HG03097 (cell line): Measurements from ENCODE around the gene OSBPL7.

ENCODE experiments used
- ATAC-seq: cut with Tn5 transposase; IDR thresholded peaks from one replicate; pipeline ENCODE4 v1.9.1; 2021; ENCODE audit not compliant: unreplicated experiment, low FRiP score

Gene OSBPL7, protein sequence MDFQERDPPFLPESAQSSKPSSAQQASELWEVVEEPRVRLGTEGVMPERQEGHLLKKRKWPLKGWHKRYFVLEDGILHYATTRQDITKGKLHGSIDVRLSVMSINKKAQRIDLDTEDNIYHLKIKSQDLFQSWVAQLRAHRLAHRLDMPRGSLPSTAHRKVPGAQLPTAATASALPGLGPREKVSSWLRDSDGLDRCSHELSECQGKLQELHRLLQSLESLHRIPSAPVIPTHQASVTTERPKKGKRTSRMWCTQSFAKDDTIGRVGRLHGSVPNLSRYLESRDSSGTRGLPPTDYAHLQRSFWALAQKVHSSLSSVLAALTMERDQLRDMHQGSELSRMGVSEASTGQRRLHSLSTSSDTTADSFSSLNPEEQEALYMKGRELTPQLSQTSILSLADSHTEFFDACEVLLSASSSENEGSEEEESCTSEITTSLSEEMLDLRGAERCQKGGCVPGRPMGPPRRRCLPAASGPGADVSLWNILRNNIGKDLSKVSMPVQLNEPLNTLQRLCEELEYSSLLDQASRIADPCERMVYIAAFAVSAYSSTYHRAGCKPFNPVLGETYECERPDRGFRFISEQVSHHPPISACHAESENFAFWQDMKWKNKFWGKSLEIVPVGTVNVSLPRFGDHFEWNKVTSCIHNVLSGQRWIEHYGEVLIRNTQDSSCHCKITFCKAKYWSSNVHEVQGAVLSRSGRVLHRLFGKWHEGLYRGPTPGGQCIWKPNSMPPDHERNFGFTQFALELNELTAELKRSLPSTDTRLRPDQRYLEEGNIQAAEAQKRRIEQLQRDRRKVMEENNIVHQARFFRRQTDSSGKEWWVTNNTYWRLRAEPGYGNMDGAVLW

DNA sequence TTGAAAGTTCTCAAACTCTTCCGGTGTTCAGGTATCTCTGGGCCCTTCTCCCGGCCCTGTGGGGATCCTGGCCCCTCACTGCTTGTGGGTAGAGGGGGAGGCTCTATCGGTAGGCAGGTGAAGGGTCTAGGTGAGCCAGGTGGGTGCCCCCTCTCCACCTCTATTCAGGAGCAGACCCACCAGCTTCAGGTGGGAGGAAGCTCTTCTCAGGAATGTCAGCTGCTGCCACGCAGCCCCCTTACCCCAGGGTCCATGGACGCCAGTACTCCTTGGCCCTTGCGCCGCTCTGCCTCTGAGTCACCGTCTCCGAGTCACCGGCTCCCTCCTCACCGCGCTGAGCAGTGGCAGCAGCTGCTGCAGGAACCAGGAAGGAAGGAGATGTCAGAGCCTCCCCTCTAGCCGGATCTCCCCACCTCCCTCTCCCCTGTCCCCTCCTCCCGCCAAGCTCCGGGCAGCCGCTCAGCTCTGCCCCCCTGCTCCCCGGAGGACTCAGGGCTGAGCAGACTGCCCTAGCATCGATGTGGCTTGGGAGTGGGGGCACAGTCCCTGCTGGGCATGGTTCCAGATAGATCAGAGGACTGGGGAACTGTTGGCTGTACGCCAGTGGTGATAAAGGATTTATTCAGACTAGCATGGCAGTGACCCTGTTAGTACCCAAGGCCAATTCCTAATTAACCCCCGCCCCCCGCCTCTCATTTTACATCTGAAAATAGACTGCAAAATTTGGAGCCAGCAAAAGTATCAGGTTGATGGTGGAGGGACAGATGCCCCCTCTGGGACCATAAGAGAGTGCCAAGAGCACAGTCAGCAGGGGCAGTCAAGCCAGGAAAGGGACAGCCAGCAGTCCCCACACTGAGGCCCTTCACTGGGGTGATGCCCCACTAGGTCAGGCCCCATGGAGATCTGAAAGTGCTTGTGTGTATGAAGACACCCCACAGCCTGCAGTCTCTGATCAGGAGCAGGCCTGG lies at the start of gene OSBPL7:
OSBPL7 (minus strand) TSS at position 371 of the 968 bp plus-strand sequence. CDS start 1,516 bp downstream, outside the sequence.
- peak; percentile 70 for ATAC-seq

DNA sequence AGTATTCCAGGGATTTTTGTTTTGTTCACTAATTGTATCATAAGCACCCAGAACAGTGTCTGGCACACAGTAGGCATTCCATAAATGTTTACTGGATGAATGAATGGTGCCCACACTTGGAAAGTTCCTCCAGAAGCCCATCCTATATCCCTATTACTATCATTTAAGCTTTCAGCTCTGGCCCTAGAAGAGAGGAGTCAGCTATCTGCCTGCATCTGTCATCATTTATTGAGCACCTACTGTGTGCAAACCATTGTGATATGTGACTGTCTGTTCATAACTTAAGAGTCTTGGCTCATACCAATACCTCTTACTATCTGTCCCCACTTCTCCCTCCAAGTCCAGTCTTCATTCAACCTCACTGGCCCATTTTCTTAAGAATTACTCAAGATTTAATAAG lies 49.5 kb upstream of the OSBPL7 start:
- no peak for ATAC-seq

DNA sequence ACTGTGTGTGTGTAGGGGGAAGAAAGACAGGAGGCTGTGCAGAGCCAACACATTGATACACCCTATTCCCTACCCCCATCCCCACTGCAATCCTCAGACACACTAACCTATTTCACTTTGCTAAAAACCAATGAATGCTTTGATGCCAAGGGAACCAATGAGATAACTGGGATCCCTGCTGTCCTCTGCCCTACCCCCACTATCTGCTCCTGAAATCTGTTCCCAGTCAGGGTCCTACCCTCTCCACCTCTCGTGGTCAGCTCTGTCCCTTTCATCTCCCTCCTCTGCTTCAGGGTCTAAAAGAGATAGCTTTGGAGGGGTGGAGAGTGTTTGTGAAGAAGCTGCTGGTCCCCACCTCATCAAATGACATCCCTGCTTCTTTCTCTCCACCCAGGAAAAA lies 48.5 kb upstream of the OSBPL7 start:
- ATAC-seq = no peak

DNA sequence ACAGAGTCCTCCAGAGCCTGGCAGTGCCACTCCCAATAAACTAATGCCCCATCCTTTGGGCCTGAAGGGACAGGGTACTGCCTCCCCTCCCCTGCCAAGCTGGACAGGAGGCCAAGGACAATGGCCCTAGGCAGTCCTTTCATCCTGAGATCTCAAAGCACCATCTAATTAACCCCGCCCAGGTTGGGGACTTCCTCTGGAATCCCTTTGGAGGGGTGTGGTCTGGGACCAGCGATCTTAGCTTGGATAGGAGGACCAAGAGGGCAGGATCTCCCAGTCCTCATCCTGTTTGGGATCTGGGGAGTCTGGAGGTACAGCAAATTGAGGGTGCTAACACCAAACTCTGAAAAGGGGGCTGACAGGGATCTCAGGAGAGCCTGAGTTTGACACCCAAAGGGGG lies 47.5 kb upstream of the OSBPL7 start:
- no peak for ATAC-seq

DNA sequence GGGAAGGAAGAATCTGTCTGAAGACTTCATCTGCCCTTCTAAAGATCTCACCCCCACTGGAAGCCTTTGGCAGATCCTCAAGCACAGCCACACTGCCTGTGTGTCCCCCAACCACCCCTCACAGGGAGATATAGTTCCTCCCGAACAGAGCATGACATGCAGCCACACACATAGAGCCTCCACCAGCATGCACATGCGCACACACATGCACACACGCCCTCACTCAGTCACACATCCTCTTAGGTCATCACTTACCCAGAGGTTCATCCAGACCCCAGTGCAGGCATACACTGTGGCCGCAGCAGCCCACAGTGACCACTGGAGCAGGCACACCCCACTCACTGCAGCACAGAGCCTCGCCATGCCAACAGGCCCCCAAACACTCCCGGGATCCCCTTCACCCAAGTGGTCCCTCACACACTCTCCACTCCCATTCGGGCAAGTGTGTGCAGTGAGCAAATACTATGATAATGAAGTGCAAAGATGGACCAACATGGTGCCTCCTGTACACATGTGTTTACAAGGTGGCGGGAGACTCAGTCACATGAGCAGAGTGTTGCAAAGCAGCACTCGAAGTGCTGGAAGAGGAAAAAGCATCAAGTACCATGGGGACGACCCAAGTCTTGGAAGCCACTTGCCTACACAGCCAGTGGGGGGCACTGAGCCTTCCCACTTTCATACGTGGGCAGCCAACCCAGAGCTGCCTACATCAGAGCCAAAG lies 46.4 kb upstream of the OSBPL7 start:
- no peak for ATAC-seq

DNA sequence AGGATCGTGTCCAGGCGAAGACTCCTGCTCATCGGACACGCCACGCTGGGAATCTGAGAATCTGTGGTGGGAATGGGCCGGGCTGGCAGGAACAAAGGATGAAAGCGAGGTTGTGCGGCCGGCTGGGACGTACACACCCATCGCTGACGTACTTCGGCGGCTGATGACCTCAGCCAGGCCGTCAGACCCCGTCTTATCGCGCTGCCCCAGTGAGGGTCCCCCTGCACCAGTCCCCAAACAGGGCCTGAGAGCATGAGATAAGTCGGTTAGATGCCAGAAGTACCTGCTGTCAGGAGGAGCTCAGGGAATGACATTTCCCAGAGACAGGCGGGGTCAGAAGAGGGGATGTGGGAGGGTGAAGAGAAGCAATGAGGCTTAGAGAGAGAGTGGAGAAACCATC lies 45.3 kb upstream of the OSBPL7 start:
- ATAC-seq = no peak

DNA sequence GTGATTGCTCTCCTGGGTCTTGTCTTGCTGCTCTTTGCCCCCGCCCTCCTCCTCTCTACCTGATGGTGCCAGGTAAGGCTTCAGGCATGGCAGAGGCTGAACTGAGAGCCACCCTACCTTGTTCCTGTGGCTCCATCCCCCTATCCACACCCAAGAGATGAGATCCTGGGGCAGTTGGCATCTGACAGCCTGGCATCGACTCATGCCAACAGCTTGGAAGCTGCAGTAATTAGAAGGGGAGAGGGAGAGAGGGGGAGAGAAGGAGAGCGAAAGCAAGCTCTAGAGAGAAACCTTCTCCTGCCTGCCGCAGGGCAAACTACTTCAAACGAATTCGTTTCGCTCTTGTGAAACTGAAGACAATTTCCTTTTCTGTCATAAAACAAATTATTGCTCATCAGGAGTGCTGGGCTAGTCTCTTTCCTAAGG lies 43.2 kb upstream of the OSBPL7 start:
- no peak for ATAC-seq

DNA sequence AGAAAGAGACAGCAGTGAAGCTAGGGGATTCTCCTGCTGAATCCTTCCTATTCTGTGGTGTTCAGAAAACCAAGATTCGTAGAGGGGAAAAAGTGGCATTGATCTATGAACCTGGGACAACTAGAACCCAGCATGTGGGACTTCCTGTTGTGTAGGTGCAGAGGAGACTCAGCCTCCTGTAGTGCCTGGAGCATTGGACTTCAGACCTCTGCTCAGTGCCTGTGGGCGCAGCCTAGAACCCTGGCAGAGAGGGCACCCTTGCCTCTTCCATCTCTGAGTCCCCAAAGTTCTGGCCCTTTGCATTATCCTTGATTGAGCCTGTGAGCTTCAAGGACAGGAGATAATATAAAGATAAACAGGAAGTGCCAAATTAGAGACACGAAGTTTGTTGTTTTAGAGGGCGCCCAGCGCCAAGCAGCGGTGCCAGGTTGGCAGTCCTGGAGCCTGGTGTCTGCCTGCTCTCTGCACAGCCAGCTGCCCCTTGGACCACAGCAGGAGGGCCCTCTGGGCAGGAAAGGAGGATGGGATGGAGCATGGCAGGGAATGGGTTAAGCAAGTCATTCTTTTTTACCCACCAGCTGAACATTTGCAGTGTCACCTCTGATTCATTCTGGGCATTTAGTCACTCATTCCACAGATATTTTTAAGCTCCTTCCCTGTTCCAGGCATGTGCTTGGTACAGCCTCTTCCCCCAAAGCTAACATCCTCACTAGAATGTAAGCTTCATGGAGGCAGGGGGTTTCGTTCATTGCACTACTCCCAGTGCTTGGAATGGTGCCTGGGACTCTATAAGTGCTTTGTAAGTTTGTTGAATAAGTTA lies 41.2 kb upstream of the OSBPL7 start:
- no peak for ATAC-seq

DNA sequence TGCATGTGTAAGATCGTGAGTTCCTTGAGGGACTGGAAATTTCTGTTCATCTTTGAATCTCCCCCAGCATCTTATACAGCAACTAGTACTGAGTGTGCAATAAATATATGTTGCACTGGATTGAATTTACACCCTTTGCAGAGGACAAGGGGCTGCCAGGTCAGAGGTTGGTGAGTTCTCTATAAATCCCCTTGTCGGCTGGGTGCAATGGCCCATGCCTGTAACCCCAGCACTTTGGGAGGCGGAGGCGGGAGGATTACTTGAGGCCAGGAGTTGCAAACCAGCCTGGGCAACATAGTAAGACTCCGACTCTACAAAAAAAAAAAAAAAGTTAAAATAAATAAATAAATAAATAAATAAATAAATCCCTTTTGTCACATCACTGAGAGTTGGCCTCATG lies 38.8 kb upstream of the OSBPL7 start:
- no peak for ATAC-seq

DNA sequence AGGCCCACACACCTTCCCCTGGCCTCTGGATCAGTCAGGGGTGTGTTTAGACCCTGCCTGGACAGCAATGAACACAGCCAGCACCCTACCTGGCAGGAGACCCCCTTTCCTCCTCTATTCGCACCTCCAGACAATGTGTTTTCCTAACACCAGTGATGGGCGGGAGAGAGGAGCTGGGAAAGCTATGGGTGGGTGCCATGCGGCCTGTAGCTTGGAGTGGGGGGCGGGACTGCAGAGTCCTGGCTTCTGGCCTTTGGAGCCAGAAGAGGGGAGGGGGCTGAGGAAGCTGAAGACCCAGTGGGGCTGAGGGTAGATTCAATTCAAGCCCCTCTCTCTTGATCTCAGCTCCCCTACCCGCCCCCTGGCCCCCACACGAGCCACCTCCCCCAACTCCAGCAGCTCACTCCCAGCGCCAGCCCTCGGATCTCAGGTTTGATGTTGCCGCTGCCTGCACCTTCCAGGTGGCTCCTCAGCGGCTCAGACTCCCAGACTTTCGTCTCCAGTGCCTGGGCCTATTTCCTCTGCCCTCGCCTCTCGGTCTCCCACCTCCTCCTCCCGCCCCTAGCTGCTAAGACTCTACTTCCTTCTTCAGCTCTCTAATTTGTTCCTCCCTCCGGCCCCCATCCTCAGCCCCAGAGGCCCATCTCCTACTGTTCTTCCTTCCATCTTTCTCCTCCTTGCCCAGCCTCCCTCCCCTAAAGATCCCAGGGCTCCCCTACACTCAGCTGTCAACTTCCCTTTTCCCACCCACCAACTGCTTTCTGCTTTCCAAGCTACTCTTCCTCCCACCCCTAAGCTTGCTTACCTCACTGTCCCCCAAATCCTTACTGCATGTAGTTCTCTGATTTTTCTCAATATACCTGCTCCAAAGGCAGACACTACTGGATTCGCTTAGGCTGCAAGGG lies 36.2 kb upstream of the OSBPL7 start:
- ATAC-seq = no peak

DNA sequence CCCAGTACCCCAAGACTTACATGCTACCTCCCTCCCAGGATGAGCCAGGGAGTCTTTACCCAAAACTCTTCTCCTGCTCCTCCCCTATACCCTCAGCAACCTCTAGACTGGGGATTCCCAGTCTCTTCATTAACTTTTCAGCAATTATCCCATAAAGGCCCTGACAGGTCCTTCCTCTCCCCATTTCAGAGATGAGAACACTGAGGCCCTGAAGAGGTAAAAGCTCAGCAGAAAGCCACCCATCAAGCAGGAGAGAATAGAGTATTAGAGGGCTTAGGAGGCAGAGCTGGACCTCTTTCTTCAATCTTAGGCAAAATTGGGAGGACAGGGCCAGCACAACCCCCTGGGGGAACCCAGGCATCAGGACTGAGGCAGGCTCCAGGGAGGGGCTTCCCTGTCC lies 35.2 kb upstream of the OSBPL7 start:
- ATAC-seq = no peak

DNA sequence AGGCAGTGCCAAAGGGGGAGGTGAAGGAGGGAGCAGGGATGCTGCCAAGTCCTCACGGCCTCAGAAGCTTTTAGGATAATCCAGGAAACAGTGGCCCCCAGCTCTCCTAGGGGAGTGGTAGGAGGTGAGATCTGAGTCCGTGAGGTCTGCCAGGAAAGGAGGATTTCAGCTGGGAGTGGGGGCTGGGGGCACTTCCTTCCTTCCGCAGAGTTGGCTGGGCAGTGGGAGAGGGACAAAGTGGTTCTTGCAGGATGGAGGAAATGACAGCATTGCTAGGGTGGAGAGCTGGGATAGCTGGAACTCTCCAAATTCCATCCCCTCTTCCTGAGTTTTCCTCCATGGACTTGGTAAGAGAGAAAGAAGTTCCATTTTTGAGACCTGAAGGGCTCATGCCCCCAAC lies 34.1 kb upstream of the OSBPL7 start:
- ATAC-seq = no peak

DNA sequence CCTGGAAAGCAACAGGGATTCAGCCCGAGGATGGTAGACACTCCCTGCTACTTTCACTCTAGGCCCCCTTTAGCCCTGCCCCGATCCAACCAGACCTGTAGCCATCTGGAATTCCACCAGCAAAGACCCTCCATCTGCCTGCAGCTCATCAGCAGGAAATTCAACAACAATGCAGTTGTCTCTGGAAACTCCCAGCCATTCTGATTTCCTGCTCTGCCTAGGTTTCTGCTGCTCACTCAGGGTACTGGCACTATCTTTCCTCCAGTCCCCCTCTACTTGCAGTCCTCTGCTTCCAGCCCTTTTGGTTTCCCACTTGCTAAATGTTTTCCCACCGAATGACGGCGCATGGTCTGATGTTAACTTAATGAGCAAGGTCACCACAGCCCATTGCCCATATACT lies 32.0 kb upstream of the OSBPL7 start:
- no peak for ATAC-seq

DNA sequence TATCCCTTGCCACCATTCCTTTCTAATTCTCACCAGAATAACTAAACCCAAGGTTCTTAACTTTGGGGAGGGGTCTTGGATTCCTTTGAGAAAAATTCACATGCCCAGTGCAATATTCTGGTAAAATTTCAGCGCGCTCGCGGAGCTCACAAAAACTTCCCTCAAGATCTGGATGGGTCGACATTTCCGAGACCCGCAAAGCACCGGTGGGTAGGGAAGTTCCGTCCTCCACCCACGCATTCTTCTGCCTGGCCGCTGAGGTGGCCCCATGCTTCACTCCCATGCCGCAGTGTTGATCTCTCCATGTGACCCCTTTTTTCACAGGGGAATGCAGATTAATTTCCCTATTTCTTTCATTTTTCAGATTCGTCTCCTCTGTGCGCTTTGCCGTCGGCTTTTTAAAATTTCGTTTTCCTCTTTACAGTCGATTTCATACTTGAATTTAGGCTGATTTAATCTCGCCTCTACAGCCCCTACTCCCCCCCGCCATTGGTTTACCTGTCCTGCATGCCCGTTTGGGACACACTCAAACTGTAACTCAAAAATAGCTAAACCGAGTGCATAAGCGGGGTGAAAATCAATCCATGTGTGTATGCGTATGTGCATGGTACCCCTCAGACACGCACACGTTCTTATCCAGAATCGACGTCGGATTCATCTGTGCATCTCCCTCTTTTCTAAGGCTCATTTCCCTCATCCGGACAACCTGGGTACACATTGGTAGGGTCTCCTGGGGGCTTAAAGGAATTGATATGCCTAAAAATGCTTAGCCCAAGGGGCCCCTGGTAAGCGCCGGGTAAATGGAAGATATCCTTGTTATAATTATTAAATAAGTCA lies 30.7 kb upstream of the OSBPL7 start:
- no peak for ATAC-seq

DNA sequence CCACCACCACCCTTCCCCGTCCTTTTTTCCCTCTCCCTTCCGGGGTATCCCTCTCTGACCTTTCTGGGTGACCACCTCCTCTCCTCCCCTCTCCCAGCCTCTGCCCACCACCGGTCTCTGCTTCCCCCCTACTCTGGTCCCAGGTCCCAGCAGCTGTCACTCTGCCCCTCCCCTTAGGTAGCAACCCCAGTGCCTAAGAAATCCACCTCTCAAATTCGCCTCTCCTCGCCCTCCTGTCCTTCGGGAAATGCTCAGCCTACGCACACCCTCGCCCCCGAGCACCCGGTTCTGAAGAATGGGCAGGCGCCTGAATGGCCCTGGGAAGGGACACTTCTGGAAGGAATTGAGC lies 30.1 kb upstream of the OSBPL7 start:
- ATAC-seq = no peak

DNA sequence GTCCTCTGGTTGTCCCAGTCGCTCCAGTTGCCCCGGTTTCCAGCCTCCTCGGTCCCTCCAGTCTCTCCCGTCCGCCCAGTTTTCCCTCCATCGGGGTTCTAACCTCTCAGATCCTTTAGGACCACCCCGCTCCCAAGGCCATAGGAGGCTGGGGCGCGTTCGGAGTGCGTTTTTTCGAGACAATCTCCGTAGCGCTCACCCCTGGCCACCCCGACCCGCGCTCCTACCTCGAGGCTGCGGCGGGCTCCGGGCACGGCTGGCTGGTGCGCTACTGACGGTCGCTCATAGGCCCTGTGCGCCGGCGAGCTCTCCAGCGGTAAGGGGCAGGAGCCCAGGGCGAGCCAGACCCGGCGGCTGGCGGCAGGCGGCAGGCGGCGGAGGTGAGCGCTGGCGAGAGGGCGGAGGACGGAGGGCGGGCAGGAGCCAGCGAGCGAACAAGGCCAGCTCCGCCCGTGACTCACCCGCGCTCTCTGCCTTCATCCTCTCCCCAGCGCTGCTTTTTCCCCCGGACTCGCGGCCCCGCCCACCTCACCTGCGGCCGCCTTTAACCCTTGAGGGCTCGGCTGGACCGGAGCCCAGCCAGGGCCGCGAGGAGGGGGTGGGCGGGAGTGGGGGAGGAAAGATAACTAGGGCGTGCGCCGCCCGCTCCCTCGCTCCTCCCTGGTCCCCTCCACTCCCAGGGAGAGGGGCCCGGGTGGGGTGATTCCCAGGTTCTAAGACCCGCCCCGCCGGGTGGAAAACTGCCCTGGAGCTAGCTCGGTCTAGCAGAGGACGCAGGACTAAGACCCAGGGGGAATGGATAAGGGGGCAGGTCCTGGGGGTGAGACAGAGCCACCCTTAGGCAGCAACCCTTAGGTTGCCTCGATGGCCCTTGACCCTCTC lies 29.3 kb upstream of the OSBPL7 start, which contains the start of gene SP6:
SP6 (minus strand) TSS at position 472 of the 882 bp plus-strand sequence. CDS start 2,734 bp downstream, outside the sequence.
- no peak for ATAC-seq
